HG02571 (cell line): ENCODE measurements around the gene MROH9.

Experiments used
- ATAC-seq: cut with Tn5 transposase; IDR thresholded peaks from one replicate; pipeline ENCODE4 v1.9.1; 2021; ENCODE audit warnings: mild to moderate bottlenecking, moderate library complexity; ENCODE audit not compliant: unreplicated experiment

The MROH9 gene

DNA sequence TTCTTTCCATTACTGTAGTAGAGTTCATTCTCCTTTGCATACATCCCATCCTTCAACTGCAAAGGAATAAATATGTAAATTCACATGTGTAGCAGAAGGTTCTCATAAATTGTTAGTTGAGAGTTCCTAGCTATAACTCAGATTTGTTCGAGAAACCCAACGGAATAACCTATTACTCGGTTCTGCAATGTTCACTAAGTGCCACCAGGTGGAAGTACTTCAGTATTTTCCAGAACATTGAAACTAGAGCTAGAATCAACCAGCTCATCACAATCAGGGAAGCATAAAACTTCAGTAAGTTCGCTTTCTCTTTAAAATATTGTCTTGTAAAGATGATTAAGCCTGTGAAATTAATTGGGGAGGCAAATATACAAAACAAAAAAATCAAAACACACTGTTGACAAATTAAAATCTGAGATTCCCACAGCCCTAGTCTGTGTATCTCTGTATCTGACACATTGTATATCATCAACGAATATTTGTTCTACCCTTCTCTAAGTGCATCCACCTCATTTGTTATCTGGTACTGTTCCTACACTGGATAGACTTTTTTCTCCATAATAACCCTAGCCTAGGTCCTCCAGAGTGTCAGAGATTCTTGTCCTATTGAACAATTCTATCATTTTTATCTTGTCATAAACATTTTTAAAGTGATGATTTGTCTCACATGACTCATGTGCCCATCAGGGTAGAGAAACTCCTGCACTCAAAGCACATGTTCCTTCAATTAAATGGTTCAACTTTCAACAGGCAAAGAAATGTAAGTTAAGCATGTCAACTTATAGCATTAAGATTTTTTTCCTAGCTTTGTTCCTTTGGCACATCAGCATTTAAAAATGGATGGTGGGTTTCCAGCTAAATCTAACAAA lies 31.9 kb downstream of the MROH9 start:
- ATAC-seq, result no peak

GRCh38 chr1:170970256-170970655 lies 34.9 kb downstream of the MROH9 start:
- ATAC-seq, result no peak

DNA sequence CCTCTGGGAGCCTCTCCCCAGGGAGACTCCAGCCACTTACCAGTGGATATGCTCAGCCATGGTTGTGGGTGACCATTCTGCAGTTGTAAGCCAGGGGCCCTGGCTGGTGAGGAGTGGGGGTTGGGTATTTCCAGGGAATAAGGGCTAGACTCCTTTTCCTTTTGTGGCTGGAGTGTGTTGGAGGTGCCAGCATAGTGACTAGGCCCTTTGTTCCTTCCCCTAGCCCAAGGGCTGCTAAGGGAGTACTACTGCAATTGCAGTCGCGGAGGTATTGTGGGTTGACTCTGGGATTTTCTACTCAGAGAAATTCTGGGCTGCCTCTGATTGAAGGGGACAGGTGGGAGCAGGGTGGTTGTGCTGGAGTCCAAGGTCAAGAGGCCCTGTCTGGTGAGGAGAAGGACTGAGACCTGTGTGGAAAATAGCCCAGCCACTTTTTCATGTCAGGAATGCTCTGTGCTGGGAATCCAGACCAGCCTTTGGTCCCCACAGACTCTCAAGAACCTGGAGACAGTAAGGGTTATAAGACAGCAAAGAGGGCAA lies 43.1 kb downstream of the MROH9 start:
- ATAC-seq, result no peak

DNA sequence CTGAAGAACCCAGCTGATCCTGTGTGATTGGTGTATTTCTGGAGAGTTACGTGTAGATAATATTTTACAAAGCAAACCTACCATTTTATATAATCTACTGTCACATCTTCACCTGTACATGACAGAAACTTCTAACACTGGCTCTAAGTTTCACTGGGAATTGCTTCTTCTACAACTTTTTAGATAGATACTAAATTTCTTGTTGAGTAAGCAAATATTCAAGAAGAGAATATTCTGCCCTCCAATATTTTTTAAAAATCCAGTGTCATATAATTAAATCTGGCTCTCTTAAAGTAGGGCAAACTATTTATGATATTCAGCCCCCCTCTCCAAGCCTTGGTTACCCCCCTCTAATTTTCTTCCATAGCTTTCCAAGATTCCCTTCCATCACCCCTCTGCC lies 50.1 kb downstream of the MROH9 start:
- ATAC-seq, result no peak

DNA sequence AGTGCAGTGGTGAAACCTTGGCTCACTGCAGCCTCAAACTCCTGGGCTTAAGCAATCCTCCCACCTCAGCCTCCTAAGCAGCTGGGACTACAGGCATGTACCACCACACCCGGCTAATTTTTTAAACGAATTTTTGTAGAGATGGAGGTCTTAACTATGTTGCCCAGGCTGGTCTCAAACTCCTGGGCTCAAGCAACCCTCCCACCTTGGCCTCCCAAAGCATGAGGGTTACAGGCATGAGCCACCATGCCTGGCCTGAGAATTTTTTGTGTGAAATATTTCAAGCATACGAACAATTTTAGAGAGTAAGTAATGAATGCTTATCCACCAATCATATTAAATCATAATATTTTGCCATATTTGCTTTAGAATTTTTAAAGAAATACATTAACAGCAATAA lies 51.6 kb downstream of the MROH9 start:
- no peak for ATAC-seq

DNA sequence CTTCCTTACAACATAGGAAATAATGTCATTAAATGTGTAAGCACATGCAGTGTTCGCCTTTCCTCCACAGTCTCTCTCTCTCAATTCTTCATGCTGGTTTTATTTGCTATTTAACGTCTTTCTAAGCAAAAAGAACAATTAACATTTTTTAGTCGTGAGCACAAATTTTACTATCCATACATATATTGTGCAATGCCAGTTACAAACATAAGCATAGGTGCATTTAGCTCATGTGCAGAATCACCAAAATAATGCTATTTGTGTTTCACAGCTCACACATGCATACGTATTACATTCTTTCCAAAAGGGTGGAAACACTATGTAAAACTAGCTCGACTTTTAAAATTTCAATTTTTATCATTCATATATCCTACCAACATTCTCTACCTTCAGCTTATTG lies 52.1 kb downstream of the MROH9 start:
- no peak for ATAC-seq

DNA sequence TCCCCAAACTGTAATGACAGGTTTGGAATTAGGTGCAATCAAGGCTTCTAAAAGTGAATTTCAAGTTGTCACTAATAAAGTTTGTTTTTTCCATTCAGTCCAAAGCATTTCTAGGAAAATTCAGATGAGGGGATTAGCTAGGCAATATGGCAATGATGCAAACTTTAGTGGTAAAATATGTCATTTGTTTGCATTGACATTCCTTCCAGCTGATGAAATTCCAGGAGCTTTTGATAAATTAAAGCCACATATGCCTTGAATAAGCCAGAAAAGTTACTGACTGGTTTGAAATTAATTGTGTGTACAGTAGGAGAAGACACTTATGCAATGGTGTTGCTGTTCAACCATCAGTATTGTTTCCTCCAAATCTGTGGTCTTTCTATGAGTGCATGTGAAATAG lies 57.8 kb downstream of the MROH9 start:
- no peak for ATAC-seq

- no peak for ATAC-seq
Observed at GRCh38 chr1:170993717-170994116, 58.4 kb downstream of the MROH9 start.

DNA sequence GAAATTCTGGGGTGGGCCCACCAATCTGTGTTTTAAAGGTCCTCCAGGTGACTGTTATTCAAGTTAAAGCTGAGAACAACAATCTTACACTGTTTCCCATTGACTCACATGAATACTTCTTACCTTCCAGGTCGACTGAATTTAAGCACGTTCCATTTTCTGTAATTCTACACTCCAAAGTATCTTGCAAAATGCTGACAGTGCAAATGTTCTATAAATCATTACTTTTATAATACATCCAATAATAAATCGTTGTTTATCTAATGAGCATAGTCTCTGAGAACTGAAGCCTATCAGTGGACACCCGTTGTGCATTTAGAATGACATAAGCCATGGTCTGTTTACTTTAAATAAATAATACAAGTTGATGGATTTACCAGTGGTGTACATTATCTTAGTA lies 79.5 kb downstream of the MROH9 start:
- ATAC-seq, result no peak

DNA sequence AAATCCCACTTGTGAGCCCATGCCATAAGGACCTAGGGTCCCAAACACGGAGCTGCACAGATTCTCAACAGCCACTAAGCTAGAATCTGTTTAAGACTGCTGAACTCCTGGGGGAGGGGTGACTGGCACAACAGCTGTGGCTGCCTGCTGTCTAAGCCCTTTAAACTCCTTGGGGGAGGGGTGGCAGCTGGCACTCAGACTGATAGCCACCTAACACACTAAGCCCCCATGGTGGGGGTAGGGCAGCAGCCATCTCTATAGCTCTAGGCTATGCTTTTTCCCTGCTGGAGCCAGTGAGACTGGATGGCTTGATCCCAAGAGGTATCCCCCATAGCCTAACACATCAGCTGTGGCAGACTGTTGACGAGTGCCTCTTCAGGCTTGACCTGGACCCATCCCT lies 82.1 kb downstream of the MROH9 start:
- ATAC-seq, result no peak

- ATAC-seq, result no peak
Observed at GRCh38 chr1:171019971-171020370, 84.6 kb downstream of the MROH9 start.

- no peak for ATAC-seq
Observed at GRCh38 chr1:171032822-171033702, 97.7 kb downstream of the MROH9 start.

DNA sequence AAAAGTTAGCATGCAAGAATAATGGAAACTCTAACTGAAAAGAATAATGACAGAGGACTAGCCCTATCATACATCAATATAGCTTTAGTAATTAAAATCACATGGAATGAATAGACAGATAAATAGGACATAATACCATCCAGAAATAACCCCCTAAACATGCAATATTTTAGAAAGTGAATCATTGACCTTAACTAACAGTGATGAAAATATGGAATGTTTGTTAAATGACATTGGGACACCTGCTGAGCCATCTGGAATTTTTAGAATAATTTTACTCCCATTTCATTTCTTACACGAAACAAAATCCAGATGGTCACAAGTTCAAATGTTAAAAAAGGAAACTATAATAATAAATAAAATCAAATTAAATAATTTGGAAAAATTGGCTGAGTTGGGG lies 102.3 kb downstream of the MROH9 start:
- ATAC-seq, result no peak

DNA sequence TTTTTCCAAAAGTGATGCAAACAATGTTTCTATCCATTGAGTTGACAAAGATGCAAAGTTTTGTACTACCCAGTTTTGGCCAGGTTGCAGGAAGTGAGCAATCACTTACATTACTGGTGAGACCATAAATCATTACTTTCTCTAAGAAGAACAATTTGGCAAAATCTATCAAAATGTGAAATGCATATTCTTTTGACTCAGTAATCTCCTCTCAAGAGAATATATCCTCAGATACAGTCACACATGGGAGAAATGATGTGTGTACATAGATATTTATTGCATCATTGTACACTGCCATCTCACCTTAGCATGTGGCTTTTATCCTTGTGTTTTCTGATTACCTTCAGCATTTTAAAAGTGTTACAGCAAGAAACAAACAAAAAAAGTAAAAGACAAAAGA lies 103.0 kb downstream of the MROH9 start:
- ATAC-seq, result no peak

DNA sequence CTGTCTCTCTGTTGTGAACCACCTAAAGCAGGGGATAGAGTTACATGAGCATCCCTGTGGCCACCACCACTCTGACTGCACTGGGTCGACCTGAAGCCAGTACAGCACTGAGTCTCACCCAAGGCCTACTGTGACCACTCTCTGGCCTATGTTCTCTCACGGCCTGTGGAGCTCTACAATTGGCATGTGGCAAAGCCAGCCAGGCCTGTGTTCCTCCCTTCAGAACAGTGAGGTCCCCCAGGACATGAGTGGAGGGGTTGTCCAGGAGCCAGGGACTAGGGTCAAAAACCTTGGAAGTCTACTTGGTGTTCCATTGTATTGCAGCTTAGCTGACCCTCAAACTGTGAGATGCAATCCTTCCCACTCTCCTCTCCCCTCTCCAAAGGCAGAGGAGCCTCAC lies 112.7 kb downstream of the MROH9 start:
- no peak for ATAC-seq

DNA sequence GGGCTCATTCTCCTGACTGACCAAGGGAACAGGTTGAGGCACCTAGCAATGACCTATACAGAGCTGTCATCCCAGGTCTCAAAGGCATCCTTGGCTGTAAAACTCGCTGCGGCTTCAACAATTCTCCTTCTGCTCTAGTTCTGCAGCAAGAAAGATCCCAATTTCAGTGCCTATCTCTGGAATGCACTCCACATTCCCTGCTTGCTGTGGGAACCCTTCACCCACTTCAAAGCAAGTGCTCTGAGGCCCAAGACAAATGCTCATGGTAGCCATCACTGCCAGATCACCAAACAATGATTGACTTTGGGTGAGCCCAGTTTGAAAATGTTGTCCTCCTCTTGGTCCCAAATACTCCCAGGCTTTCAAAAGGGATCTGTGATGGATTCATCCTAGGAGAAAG lies 117.6 kb downstream of the MROH9 start:
- ATAC-seq, result no peak

- ATAC-seq, result no peak
Observed at GRCh38 chr1:171055966-171056643, 120.8 kb downstream of the MROH9 start.

- ATAC-seq, result no peak
Observed at GRCh38 chr1:171061425-171062143, 126.2 kb downstream of the MROH9 start.

- ATAC-seq, result no peak
Observed at GRCh38 chr1:171062902-171063301, 127.6 kb downstream of the MROH9 start.

- no peak for ATAC-seq
Observed at GRCh38 chr1:171075041-171075440, 139.7 kb downstream of the MROH9 start.
